ENCODE data around the gene ATXN7.

- no peak for TF ChIP-seq CTCF (IDR thresholded peaks at IDR 0.05)
- TF ChIP-seq POLR2A (IDR thresholded peaks at IDR 0.05): no peak
- TF ChIP-seq EP300 (IDR thresholded peaks at IDR 0.05): no peak
Observed at GRCh38 chr3:63946753-63947152, 83.1 kb downstream of the ATXN7 start.
